Measurements from ENCODE around the gene KLC1.

DNA sequence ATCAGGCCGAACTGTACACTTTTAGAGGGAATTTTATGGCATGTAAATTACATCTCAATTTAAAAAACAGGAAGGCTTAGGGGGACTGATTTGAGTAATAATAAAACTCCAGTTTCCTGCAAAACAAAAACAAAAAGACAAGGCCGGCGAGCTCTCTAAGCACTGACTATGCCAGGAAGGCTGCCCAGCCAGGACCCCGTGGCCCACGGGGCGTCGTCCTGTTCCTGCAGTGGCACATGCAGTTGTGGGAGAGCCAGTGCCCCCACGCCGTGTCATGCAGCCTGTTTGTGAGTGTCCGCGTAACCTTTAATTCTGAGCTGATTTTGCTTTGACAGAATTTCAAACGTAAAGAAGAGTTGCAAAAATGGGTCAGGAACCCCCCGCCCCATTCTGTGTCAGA is 75.7 kb downstream of the KLC1 start:
- TF ChIP-seq ZNF577 (CRISPR knock-in tag; IDR thresholded peaks at IDR 0.05; ENCODE audit: borderline replicate concordance, low read depth) = no peak
- TF ChIP-seq, protein P1, sequence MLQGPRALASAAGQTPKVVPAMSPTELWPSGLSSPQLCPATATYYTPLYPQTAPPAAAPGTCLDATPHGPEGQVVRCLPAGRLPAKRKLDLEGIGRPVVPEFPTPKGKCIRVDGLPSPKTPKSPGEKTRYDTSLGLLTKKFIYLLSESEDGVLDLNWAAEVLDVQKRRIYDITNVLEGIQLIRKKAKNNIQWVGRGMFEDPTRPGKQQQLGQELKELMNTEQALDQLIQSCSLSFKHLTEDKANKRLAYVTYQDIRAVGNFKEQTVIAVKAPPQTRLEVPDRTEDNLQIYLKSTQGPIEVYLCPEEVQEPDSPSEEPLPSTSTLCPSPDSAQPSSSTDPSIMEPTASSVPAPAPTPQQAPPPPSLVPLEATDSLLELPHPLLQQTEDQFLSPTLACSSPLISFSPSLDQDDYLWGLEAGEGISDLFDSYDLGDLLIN (CRISPR knock-in tag; IDR thresholded peaks at IDR 0.05; ENCODE audit: borderline replicate concordance) = no peak
- TF ChIP-seq, protein P2, sequence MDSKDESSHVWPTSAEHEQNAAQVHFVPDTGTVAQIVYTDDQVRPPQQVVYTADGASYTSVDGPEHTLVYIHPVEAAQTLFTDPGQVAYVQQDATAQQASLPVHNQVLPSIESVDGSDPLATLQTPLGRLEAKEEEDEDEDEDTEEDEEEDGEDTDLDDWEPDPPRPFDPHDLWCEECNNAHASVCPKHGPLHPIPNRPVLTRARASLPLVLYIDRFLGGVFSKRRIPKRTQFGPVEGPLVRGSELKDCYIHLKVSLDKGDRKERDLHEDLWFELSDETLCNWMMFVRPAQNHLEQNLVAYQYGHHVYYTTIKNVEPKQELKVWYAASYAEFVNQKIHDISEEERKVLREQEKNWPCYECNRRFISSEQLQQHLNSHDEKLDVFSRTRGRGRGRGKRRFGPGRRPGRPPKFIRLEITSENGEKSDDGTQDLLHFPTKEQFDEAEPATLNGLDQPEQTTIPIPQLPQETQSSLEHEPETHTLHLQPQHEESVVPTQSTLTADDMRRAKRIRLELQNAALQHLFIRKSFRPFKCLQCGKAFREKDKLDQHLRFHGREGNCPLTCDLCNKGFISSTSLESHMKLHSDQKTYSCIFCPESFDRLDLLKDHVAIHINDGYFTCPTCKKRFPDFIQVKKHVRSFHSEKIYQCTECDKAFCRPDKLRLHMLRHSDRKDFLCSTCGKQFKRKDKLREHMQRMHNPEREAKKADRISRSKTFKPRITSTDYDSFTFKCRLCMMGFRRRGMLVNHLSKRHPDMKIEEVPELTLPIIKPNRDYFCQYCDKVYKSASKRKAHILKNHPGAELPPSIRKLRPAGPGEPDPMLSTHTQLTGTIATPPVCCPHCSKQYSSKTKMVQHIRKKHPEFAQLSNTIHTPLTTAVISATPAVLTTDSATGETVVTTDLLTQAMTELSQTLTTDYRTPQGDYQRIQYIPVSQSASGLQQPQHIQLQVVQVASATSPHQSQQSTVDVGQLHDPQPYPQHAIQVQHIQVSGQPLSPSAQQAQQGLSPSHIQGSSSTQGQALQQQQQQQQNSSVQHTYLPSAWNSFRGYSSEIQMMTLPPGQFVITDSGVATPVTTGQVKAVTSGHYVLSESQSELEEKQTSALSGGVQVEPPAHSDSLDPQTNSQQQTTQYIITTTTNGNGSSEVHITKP (CRISPR knock-in tag; IDR thresholded peaks at IDR 0.05; ENCODE audit: low read depth) = no peak
- no peak for TF ChIP-seq ZNF891 (CRISPR knock-in tag; IDR thresholded peaks at IDR 0.05)
- no peak for TF ChIP-seq ZKSCAN8 (CRISPR knock-in tag; IDR thresholded peaks at IDR 0.05; ENCODE audit: borderline replicate concordance)
- TF ChIP-seq, protein P3, sequence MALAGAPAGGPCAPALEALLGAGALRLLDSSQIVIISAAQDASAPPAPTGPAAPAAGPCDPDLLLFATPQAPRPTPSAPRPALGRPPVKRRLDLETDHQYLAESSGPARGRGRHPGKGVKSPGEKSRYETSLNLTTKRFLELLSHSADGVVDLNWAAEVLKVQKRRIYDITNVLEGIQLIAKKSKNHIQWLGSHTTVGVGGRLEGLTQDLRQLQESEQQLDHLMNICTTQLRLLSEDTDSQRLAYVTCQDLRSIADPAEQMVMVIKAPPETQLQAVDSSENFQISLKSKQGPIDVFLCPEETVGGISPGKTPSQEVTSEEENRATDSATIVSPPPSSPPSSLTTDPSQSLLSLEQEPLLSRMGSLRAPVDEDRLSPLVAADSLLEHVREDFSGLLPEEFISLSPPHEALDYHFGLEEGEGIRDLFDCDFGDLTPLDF (CRISPR knock-in tag; IDR thresholded peaks at IDR 0.05) = no peak
- no peak for TF ChIP-seq POLR2A (IDR thresholded peaks at IDR 0.05; ENCODE audit: insufficient read depth in 1 of 2, low read depth in 2 of 2, low read length in 2 of 2)

Data from HepG2 (cell line).